ENCODE results near the gene HSD17B14.

Gene HSD17B14

GRCh38 chr19:48826606-48827020 is 9.7 kb downstream of the HSD17B14 start:
- no peak for DNase-seq

GRCh38 chr19:48822514-48822913 is 13.8 kb downstream of the HSD17B14 start:
- no peak for DNase-seq

GRCh38 chr19:48821633-48822032 is 14.7 kb downstream of the HSD17B14 start:
- DNase-seq = no peak

- DNase-seq = peak in 10 of 14 donors; percentile 11 to 78 (median 41)
These were observed 16.9 kb downstream of the HSD17B14 start for GRCh38 chr19:48819366-48819816.

- no peak for DNase-seq
These were observed 18.0 kb downstream of the HSD17B14 start for GRCh38 chr19:48818234-48818820.

- DNase-seq = no peak
These were observed 18.6 kb downstream of the HSD17B14 start for GRCh38 chr19:48817585-48818124.

GRCh38 chr19:48815870-48816501 is 20.3 kb downstream of the HSD17B14 start:
- no peak for DNase-seq

- DNase-seq = no peak
These were observed 21.4 kb downstream of the HSD17B14 start for GRCh38 chr19:48814895-48815294.

GRCh38 chr19:48813123-48813913 is 23.0 kb downstream of the HSD17B14 start:
- DNase-seq = no peak

- DNase-seq = peak in 13 of 14 donors; percentile 19 to 84 (median 67)
These were observed 24.0 kb downstream of the HSD17B14 start for GRCh38 chr19:48812094-48812929.

GRCh38 chr19:48810151-48810550 is 26.1 kb downstream of the HSD17B14 start:
- no peak for DNase-seq

GRCh38 chr19:48807590-48808308 is 28.5 kb downstream of the HSD17B14 start:
- DNase-seq = peak in 1 of 14 donors; percentile 21

- peak in 5 of 14 donors; percentile 11 to 71 (median 25) for DNase-seq
These were observed 29.3 kb downstream of the HSD17B14 start for GRCh38 chr19:48806818-48807589.

- DNase-seq = peak in 5 of 14 donors; percentile 6 to 87 (median 25)
These were observed 29.8 kb downstream of the HSD17B14 start for GRCh38 chr19:48806518-48806817.

- no peak for DNase-seq
These were observed 30.8 kb downstream of the HSD17B14 start for GRCh38 chr19:48805452-48805851.

GRCh38 chr19:48804496-48804895 is 31.8 kb downstream of the HSD17B14 start:
- peak in 7 of 14 donors; percentile 7 to 44 (median 18) for DNase-seq

GRCh38 chr19:48802623-48803022 is 33.7 kb downstream of the HSD17B14 start:
- DNase-seq = no peak

GRCh38 chr19:48799358-48800300 is 36.7 kb downstream of the HSD17B14 start:
- no peak for DNase-seq

GRCh38 chr19:48798937-48799336 is 37.4 kb downstream of the HSD17B14 start:
- DNase-seq = peak in 1 of 14 donors; percentile 32

GRCh38 chr19:48797103-48797502 is 39.2 kb downstream of the HSD17B14 start:
- DNase-seq = no peak
